Measurements from ENCODE around the gene ROBO3.

The ROBO3 gene

DNA sequence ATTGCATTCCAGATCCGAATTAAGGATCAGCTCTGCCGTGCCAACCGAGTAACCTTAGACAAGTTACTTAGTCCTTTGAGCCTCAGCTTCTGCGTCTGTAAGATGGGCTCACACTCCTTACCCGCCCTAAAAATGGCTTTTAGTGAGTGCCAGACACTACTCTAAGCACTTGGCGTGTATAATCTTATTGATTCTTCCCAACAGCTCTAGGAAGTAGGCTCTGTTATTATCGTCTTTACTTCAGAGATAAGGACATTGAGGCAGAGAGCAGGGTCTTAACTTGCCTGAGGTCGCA lies 21.7 kb upstream of the ROBO3 start:
- no peak overlapping the region for H3K27ac ChIP-seq (replicated peaks)
- TF ChIP-seq CTCF (IDR thresholded peaks at IDR 0.05; ENCODE audit: insufficient read depth, low read length) (no peak), GABPA (IDR thresholded peaks at IDR 0.05; ENCODE audit: low read depth) (no peak), SPI1 (IDR thresholded peaks at IDR 0.05; ENCODE audit: borderline replicate concordance, low read depth) (no peak), POLR2AphosphoS5 (IDR thresholded peaks at IDR 0.05; ENCODE audit: low read depth) (no peak)
- TF ChIP-seq, protein P1, sequence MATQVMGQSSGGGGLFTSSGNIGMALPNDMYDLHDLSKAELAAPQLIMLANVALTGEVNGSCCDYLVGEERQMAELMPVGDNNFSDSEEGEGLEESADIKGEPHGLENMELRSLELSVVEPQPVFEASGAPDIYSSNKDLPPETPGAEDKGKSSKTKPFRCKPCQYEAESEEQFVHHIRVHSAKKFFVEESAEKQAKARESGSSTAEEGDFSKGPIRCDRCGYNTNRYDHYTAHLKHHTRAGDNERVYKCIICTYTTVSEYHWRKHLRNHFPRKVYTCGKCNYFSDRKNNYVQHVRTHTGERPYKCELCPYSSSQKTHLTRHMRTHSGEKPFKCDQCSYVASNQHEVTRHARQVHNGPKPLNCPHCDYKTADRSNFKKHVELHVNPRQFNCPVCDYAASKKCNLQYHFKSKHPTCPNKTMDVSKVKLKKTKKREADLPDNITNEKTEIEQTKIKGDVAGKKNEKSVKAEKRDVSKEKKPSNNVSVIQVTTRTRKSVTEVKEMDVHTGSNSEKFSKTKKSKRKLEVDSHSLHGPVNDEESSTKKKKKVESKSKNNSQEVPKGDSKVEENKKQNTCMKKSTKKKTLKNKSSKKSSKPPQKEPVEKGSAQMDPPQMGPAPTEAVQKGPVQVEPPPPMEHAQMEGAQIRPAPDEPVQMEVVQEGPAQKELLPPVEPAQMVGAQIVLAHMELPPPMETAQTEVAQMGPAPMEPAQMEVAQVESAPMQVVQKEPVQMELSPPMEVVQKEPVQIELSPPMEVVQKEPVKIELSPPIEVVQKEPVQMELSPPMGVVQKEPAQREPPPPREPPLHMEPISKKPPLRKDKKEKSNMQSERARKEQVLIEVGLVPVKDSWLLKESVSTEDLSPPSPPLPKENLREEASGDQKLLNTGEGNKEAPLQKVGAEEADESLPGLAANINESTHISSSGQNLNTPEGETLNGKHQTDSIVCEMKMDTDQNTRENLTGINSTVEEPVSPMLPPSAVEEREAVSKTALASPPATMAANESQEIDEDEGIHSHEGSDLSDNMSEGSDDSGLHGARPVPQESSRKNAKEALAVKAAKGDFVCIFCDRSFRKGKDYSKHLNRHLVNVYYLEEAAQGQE (IDR thresholded peaks at IDR 0.05; ENCODE audit: insufficient replicate concordance, low read depth) = no peak
- peaks cover 87% of the 10 kb centered on the region for H3K27me3 ChIP-seq (ENCODE audit: insufficient read depth, poor library complexity, severe bottlenecking)

GRCh38 chr11:124844664-124845079 lies 20.6 kb upstream of the ROBO3 start:
- Histone ChIP-seq H3K4me3 (replicated peaks; ENCODE audit: insufficient read depth, low read length) (no peak overlapping the region), H3K27ac (replicated peaks) (no peak overlapping the region), H3K27me3 (ENCODE audit: insufficient read depth, poor library complexity, severe bottlenecking) (peaks cover 80% of the 10 kb centered on the region)
- no peak for TF ChIP-seq POLR2AphosphoS5 (IDR thresholded peaks at IDR 0.05; ENCODE audit: low read depth)
- TF ChIP-seq GABPA (IDR thresholded peaks at IDR 0.05; ENCODE audit: low read depth) = no peak
- TF ChIP-seq, protein P1 (IDR thresholded peaks at IDR 0.05; ENCODE audit: insufficient replicate concordance, low read depth) = no peak
- TF ChIP-seq CTCF (IDR thresholded peaks at IDR 0.05; ENCODE audit: insufficient read depth, low read length) = no peak
- no peak for TF ChIP-seq SPI1 (IDR thresholded peaks at IDR 0.05; ENCODE audit: borderline replicate concordance, low read depth)
- DNase-seq (ENCODE audit: low read depth in 1 of 2, low spot score in 1 of 2) = no peak

More for the DNA sequence above, 21.7 kb upstream of the ROBO3 start:
- DNase-seq (ENCODE audit: low read depth in 1 of 2, low spot score in 1 of 2) = no peak
- H3K4me3 ChIP-seq (replicated peaks; ENCODE audit: insufficient read depth, low read length) = no peak overlapping the region

GRCh38 chr11:124846070-124846673 lies 19.1 kb upstream of the ROBO3 start:
- Histone ChIP-seq H3K4me3 (replicated peaks; ENCODE audit: insufficient read depth, low read length) (no peak overlapping the region), H3K27ac (replicated peaks) (no peak overlapping the region), H3K27me3 (ENCODE audit: insufficient read depth, poor library complexity, severe bottlenecking) (peaks cover 75% of the 10 kb centered on the region)
- no peak for DNase-seq (ENCODE audit: low read depth in 1 of 2, low spot score in 1 of 2)
- TF ChIP-seq, protein P1 (IDR thresholded peaks at IDR 0.05; ENCODE audit: insufficient replicate concordance, low read depth) = no peak
- TF ChIP-seq CTCF (IDR thresholded peaks at IDR 0.05; ENCODE audit: insufficient read depth, low read length) (no peak), GABPA (IDR thresholded peaks at IDR 0.05; ENCODE audit: low read depth) (no peak), SPI1 (IDR thresholded peaks at IDR 0.05; ENCODE audit: borderline replicate concordance, low read depth) (no peak), POLR2AphosphoS5 (IDR thresholded peaks at IDR 0.05; ENCODE audit: low read depth) (no peak)
